Right ventricle myocardium superior (tissue), 1 donor: ENCODE measurements around the gene SLC18A3. TPM values are rescaled to one million over a fixed set of nuclear protein-coding genes. Genes with fewer than 3 reads are reported as not detected.

Experiments
- ATAC-seq: fragments of 200-7000 bp; cut with Tn5 transposase; one replicate; pipeline ENCODE4 v1.9.1; 2020; ENCODE audit warnings: mild to moderate bottlenecking; ENCODE audit not compliant: poor library complexity
- DNase-seq: peaks from one replicate; pipeline ENCODE4 v3.0.0-alpha.2; 2020
- intact Hi-C: fragments of 100-400 bp; cut with DNase I; formaldehyde crosslinking; loops from one replicate; pipeline ENCODE4 v1.11.2; 2022
- total RNA-seq: library from RNA; stranded (reverse); fragmentation: NEBNext Ultra II Directional; extraction: Animal tissue kit (Norgen Biotek cat#: 25700); gene quantifications from one replicate; pipeline ENCODE4 v1.2.1, GENCODE V29; 2021
- donor health status: DM: no; HTN: yes; CAD: no; lungs with severe emphysema.

The SLC18A3 gene
- total RNA-seq, 1 donor from 2014 or later, result not detected

DNA sequence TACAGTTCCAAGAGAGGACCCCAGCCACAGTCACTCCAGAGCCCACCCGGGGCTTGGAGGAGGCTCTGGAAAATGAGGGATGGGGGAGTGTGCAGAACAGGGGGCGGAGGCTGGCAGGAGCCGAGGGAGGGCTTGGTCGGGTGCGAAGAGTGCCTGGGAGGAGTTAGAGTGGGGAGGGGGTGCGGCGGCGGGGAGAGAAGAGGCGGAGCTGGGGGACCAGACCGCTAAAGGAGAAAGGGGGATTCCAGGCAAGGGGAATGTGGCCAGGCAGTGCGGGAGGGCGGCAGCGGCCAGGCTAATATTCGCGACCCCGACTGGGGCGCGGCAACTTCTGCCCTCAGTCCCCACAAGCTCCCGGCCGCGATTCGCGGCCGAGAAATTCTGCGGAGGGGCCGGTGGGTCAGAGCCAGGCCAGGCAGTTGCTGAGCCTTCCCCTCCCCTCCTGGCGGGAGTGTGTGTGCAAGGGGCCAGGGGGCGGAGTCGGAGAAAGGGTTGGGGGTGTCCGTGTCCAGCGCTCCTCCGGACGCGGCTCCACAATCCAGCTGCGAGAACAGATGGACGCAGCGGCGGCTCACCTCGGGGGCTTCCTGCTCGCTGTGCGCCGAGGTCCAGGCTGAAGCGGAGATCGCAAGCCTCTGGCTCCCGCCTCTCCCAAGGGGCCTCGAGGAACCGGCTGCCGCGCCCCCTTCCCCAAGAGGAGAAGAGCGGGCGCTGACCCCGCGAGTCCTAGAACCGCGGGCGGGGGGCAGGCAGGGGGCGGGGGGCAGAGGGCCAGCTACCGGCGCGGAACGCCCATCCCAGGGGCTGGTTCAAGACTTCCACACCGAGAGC lies 612 bp upstream of the SLC18A3 start:
- DNase-seq (no peak), ATAC-seq (no peak)
- intact Hi-C loops, result no loop called here

DNA sequence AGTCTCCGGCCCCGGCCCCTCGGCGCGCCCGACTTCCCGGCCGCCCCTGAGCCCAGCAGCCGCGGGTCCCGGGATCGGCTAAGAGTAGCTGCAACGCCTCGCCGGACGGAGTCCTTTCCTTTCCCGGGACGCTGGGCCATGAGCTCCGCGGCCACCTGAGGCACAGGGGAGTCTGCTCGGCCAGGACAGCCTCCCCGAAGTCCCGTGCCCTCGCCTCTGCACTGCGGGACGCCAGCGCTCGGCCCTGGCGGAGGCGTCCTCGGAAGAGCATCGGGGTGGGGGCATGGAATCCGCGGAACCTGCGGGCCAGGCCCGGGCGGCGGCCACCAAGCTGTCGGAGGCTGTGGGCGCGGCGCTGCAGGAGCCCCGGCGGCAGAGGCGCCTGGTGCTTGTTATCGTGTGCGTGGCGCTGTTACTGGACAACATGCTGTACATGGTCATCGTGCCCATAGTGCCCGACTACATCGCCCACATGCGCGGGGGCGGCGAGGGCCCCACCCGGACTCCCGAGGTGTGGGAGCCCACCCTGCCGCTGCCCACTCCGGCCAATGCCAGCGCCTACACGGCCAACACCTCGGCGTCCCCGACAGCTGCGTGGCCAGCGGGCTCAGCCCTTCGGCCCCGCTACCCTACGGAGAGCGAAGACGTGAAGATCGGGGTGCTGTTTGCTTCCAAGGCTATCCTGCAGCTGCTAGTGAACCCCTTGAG lies 502 bp downstream of the SLC18A3 start:
- no peak for ATAC-seq
- intact Hi-C loops, result no loop called here
- no peak for DNase-seq

DNA sequence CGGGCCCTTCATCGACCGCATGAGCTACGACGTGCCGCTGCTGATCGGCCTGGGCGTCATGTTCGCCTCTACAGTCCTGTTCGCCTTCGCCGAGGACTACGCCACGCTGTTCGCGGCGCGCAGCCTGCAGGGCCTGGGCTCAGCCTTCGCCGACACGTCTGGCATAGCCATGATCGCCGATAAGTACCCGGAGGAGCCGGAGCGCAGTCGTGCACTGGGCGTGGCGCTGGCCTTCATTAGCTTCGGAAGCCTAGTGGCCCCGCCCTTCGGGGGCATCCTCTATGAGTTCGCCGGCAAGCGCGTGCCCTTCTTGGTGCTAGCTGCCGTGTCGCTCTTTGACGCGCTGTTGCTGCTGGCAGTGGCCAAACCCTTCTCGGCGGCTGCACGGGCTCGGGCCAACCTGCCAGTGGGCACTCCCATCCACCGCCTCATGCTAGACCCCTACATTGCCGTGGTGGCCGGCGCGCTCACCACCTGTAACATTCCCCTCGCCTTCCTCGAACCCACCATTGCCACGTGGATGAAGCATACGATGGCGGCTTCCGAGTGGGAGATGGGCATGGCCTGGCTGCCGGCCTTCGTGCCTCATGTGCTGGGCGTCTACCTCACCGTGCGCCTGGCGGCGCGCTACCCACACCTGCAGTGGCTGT lies 1.2 kb downstream of the SLC18A3 start:
- DNase-seq, result no peak
- no peak for ATAC-seq
- intact Hi-C loops, result no loop called here

DNA sequence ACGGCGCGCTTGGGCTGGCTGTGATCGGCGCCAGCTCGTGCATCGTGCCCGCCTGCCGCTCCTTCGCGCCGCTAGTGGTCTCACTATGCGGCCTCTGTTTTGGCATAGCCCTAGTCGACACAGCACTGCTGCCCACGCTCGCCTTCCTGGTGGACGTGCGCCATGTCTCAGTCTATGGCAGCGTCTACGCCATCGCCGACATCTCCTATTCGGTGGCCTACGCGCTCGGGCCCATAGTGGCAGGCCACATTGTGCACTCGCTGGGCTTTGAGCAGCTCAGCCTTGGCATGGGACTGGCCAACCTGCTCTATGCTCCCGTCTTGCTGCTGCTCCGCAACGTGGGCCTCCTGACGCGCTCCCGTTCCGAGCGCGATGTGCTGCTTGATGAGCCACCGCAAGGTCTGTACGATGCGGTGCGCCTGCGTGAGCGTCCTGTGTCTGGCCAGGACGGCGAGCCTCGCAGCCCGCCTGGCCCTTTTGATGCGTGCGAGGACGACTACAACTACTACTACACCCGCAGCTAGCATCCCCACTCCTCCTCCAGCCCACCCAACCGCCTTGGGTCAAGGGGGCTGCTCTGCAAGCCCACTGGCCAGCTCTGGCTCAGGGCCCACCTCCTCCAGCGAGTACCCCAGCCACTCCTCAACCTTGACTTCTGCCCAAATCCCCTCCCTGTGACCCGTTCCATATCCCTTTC lies 1.9 kb downstream of the SLC18A3 start:
- ATAC-seq, result no peak
- intact Hi-C loops, result no loop called here
- DNase-seq, result no peak

DNA sequence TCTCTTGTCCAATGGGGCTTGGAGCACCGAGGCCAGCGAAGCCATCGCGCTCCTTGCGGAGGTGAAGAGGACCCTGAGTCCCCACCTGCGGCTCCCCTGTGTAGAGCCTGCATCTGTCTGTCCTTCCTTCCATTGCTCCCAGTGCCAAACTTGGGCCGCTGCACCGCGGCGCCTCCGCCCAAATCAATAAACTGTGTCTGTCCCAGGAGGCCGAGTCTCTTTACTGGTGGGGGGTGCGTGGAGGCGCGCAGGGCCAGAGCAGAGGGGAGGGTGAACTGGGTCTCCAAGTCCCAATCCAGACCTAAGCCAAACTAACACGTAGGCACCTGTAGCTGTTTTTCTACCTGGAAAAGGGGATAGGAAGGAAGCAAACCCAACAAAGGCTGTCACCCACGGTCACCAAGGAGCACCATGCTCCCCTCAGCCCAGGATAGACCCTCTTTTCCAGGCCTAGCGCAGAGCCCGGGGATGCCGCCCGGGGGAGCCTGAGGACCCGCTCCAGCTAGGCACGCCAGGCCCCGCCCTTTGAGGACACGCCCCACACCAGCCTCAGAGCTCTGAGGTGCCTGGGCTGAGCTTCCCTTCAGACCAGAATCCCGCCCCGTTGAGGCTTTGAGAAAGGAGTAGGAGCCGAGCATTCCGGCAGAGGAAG lies 2.5 kb downstream of the SLC18A3 start:
- DNase-seq (no peak), ATAC-seq (no peak)
- intact Hi-C loops, result no loop called here

DNA sequence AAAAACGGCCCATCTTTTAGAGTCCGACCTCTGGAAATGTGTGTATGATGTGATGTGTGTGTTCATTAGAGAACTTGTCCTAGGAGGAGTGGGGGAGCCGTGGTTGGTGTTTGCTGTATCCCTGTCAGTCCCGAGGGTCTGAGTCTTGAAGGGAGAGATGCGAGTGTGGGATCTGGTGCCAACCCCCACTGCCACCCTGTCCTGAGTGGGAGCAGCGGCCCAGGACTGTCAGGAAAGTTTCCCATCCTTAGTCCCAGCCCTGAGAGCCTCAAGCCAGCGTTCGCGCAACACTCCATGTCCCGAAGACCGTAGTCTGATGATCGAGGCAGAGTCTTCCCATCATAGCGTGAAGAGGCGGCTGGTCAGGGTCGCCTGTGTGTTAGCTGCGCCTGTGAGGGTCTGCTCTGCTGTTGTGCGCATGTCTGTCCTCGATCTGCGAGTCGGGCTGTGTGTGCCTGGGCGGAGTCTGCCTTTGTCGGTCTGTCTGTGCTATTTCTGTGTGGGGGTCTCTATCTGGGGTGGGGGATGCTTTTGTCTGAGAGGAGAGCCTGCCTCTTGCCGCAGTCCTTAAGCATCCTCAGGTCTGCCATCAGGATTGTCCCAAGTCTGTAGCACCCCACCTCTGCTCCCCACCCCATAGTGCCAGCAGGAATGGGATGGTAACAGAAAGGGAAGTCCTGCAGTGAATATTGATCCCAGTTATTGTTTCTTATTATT lies 3.2 kb downstream of the SLC18A3 start:
- ATAC-seq (no peak), DNase-seq (no peak)
- intact Hi-C loops, result no loop called here

DNA sequence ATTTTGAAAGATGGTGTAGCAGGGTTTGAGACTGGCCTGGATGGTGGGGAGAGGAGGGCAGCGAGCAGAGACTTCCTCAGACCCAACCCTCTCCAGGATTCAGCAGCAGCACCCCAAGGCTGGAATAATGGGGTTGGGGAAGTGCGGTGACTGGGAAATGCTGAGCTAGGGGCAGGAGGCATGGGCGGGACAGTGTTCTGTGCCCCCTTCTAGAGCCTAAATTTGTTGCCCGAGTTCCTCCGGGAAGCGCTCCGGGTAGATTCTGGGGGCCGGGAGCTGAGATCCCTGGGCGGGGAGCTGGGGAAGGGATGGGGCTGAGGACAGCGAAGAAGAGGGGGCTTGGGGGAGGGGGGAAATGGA lies 3.8 kb downstream of the SLC18A3 start, which contains the start of gene CHAT:
Gene CHAT (plus strand): TSS at position 156 of the 360 bp plus-strand sequence. CDS start 153 bp downstream, at position 309.
- no peak for ATAC-seq
- intact Hi-C loops, result no loop called here
- DNase-seq, result no peak

DNA sequence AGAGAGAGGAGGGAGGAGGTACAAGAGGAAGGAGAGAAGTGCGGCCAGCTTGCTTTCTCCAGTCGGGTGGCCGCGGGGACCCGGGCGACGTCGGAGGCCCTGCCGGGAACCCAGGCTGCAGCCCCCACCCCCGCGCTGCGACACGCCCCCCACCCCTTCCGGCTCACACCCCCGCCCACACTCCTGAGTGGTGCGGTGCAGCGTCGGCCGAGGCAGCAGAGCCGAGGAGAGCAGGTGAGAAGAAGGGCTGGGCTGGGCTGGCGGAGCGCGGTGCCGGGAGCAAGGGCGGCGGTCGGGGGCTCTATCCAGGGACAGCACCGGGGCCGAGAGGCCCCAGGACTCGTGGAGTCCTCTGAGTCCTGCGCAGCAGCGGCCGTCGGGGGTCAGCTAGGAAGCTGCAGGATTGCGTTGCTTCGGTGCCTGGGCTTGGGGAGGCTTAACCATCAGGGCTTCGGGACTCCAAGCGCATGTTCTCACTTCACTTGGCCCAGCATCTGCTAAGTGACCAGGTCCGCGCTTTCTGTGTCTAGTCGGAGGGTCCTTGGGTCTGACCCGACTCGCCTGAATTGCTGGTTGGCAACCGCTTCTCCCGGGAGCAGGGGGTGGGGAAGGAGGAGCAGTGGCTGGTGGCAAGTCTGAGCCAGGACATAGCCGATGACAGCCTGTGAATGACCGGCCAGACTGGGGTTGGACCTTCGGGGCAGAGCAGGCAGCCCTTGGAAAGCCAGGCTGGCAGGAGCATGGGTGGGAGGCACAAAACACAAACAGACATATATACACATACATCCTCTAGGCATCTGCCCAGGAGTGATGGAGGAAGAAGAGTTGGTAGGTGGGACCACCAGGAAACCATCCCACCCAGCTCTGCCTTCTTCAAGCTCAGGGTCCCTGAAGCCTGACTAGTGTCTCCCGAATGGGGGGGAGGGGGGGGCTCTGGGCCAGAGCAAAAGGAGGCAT lies 4.4 kb downstream of the SLC18A3 start:
- DNase-seq (no peak), ATAC-seq (no peak)
- intact Hi-C loops, result no loop called here

DNA sequence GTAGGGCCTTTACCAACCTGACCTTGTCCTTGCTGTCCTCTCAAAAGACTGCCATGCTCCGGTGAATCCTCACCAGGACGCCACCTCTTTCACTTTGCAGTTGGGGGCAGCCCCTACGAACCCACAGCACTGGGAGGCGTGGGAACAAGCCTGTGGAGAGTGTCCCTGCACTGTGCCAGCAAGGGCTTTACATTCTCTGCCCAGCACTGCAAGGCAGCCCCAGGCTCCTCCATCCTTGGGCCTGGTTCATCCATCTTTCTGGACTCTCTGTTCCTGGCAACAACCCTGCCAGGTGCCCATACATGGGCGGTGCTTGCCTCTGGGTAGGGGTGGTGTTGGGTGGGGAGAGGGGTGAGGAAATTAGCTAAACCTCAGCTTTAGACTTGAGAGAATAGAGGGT lies 5.1 kb downstream of the SLC18A3 start:
- DNase-seq (no peak), ATAC-seq (no peak)
- intact Hi-C loops, result no loop called here

DNA sequence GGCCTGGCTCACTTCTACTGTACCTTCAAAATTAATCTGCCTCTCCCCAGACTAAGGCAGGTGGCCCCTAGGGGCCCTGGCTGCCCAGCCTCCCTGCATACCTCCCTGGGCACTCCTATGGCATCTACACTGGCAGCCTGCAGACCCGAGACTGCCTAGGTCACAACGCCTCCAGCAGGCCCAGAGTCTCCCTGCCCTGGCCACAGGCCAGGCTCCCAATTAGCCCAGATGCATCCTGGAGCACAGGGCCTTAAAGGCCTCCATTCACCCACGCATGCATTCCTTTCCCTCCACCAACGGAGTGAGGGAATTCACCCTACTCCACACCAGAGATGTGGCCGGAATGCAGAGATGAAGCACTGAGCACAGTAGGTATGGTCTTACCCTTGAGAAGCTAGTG lies 5.6 kb downstream of the SLC18A3 start:
- DNase-seq (no peak), ATAC-seq (no peak)
- intact Hi-C loops, result no loop called here

DNA sequence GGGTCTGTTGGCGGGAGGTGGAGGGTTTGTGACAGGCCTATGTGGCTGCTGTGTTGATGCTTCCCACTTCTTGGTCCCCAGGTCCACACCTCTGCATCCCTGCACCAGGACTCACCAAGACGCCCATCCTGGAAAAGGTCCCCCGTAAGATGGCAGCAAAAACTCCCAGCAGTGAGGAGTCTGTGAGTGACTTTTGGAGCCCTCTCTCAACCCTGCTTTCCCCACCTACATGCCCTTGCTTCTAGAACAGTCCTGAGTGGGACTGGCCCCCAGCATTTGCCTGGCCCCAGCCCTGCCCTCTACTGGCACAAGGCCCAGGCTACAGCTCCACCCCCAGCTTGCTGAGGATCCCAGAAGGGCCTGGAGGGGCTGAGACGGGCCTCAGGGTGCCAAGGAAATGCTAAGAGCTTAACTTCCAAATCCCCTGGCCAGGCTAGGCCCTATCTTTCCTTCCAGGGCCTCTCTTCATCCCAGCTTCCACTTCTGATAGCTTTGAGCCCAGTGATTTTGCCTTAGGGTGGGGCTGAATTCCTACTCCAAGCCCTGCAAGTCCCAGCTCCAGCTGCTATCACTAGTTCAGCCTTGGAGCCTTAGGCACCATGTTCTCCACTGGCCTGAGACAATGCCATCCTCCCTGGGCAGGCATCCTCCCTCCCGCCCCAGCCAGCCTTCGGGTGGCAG lies 6.5 kb downstream of the SLC18A3 start:
- intact Hi-C loops, result no loop called here
- ATAC-seq (no peak), DNase-seq (no peak)

DNA sequence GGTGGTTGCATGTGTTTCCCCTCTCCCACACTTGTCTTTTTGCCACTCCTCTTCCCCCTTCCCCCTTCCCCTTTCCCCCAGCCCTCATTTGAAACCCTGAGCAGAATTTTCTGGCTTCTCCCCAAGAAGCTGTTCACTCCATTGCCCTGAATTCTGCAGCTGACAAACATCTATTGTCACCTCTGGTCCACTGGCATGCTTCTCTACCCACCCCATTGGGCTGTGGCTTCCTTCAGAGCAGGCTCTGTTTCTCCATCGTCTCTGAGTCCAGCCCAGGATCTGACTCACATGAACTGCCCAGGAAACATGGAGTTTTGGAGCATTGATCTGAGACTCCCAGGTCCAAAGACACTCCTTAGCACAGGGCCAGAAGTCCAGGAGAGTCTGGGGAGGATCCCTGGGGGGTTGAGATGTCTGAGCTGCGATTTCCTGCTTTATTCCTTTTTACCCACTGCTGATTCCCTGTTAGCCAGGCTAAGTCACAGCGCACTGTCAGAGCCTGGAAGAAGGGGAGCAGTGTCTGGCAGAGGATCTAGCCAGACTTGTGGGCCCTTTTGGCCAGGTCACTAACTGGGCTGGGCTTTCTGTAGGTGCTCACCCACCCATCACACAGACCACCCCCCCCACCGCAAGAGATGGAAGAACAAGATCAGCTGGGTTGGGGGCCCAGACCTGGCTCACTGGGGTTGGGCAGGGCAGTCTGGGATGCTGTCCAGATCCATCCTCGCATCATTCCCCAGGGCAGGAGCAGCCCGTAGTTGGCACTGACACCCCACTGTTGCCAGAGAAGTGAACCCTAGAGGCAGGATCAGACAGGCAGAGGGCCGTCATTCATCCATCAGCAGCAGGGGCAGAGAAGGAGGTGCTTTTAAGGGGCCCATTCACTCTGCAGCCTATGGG lies 7.3 kb downstream of the SLC18A3 start:
- ATAC-seq, result no peak
- intact Hi-C loops, result no loop called here
- DNase-seq, result no peak

DNA sequence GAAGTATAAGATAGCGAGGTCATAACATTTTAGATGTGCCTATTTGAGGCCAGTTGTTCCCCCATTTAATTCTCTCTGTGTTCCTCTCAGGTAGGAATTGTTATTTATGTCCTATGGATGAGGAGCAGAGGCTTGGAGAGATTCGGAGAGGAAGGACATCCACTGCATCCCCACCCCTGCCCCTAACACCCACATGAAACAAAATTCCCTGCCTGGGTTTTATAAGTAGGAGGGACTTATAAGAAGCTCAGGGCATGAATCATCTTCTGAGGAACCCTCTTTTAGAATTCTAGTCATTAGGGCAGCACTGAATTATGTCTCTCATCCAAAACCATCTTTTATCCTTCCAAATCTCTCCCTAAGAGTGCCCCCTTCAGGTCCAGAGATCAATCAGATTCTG lies 8.7 kb downstream of the SLC18A3 start:
- intact Hi-C loops, result no loop called here
- no peak for DNase-seq

DNA sequence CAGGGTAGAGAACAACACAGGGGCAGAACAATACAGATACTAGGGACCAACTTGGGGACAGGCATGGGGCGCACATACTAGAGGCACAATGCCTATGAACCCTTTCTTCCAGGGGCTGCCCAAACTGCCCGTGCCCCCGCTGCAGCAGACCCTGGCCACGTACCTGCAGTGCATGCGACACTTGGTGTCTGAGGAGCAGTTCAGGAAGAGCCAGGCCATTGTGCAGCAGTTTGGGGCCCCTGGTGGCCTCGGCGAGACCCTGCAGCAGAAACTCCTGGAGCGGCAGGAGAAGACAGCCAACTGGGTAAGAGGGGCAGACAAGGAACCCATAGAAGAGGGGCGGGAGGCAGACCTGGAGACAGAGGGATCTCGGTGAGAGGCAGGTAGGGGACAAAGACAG lies 9.5 kb downstream of the SLC18A3 start:
- no peak for DNase-seq
- ATAC-seq, result no peak
- intact Hi-C loops, result no loop called here

More for the DNA sequence above, 8.7 kb downstream of the SLC18A3 start:
- ATAC-seq, result no peak

DNA sequence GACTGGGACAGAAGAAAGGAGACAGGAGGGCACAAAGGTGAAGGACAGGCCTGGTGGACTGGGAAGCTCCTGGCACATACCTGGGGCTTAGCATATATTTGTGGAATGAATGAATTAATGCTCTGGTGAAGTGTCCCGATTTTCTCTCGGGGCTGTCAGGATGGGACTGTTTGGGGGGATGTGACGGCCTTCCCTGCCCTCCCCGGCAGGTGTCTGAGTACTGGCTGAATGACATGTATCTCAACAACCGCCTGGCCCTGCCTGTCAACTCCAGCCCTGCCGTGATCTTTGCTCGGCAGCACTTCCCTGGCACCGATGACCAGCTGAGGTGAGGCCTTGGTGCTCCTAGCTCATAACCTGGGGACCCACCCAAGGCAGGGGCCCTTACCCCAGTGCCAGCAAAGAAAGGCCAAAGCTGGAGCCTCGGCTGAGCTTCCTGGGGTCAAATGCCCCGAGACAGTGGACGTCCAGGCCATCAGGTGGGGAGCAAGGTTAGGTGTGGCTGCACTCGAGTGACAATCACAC lies 10.2 kb downstream of the SLC18A3 start:
- intact Hi-C loops, result no loop called here
- DNase-seq (no peak), ATAC-seq (no peak)
